Measurements from ENCODE around the gene MARCHF3.

DNA sequence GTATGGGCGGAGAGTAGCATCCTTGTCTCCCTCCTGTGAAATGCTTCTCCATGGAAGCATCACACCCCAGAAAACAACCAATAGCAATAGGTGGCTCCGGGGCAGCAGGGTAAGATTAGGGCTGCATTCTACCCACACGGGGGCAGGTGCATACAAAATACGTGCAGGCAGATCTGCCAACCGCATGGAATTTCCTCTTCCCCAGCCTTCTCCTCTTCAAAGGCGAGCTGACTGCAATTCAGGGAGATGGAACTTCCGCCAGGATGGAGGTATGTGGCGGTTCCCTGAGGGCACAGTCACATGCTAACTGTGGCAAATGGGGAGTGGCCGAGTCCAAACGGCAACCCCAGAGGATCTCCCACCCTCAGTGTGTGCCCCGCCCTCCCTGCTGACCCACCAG is 171.9 kb downstream of the MARCHF3 start:
- TF ChIP-seq POLR2A (IDR thresholded peaks at IDR 0.05) (no peak), EP300 (IDR thresholded peaks at IDR 0.05) (no peak), POLR2AphosphoS5 (IDR thresholded peaks at IDR 0.05) (no peak)
- TF ChIP-seq, protein P1, sequence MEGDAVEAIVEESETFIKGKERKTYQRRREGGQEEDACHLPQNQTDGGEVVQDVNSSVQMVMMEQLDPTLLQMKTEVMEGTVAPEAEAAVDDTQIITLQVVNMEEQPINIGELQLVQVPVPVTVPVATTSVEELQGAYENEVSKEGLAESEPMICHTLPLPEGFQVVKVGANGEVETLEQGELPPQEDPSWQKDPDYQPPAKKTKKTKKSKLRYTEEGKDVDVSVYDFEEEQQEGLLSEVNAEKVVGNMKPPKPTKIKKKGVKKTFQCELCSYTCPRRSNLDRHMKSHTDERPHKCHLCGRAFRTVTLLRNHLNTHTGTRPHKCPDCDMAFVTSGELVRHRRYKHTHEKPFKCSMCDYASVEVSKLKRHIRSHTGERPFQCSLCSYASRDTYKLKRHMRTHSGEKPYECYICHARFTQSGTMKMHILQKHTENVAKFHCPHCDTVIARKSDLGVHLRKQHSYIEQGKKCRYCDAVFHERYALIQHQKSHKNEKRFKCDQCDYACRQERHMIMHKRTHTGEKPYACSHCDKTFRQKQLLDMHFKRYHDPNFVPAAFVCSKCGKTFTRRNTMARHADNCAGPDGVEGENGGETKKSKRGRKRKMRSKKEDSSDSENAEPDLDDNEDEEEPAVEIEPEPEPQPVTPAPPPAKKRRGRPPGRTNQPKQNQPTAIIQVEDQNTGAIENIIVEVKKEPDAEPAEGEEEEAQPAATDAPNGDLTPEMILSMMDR (IDR thresholded peaks at IDR 0.05): no peak

Measured in gastroesophageal sphincter (tissue), 3 donors.